Transverse colon (tissue), 3 donors: Measurements from ENCODE around the gene NDUFB5.

Source experiments
- EP300 ChIP-seq: sonication (generic); formaldehyde crosslinking; IDR thresholded peaks from one replicate; pipeline ENCODE4 v1.6.1; 2017; ENCODE audit warnings: antibody characterized with exemption, low read depth
- POLR2A ChIP-seq: fragments of 450-650 bp; IDR thresholded peaks from one replicate; pipeline ENCODE4 v1.6.1; 2016; ENCODE audit warnings: antibody characterized with exemption, mild to moderate bottlenecking, moderate library complexity
- TF ChIP-seq, protein P1 (sequence below), 5 experiments: fragments of 200-600 bp in 3 of 5; fragments of 450-650 bp in 2 of 5; sonication (generic) in 3 of 5; IDR thresholded peaks; 1 replicate in 2 of 5; 2 replicates in 3 of 5; pipeline ENCODE4 v1.5.1; 2016 to 2017; ENCODE audit warnings: antibody characterized with exemption in 5 of 5, inconsistent platforms in 3 of 5, mild to moderate bottlenecking in 2 of 5, moderate library complexity in 1 of 5

DNA sequence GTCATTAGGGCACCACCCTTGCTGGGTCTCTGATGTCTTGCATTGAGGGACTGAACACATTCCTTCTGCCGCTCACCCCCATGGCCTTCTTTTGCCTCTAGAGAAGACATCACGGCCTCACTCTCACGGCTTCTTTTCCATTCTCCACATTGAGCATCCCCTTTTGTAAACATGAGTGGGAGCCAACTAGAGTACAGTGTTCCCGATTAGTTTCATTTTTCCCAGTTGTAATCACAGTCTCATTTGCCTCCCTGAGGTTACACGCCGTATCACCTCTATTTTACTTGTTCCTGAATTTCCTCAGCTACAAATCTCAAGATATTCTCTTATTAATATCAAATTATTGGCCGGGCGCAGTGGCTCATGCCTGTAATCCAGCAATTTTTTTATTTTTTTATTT is 65.7 kb downstream of the NDUFB5 start:
- TF ChIP-seq EP300 = no peak
- no peak for TF ChIP-seq POLR2A
- TF ChIP-seq, protein P1, sequence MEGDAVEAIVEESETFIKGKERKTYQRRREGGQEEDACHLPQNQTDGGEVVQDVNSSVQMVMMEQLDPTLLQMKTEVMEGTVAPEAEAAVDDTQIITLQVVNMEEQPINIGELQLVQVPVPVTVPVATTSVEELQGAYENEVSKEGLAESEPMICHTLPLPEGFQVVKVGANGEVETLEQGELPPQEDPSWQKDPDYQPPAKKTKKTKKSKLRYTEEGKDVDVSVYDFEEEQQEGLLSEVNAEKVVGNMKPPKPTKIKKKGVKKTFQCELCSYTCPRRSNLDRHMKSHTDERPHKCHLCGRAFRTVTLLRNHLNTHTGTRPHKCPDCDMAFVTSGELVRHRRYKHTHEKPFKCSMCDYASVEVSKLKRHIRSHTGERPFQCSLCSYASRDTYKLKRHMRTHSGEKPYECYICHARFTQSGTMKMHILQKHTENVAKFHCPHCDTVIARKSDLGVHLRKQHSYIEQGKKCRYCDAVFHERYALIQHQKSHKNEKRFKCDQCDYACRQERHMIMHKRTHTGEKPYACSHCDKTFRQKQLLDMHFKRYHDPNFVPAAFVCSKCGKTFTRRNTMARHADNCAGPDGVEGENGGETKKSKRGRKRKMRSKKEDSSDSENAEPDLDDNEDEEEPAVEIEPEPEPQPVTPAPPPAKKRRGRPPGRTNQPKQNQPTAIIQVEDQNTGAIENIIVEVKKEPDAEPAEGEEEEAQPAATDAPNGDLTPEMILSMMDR (IDR thresholded peaks at IDR 0.05) = no peak
